HG03159 (cell line): ENCODE data around the gene LCN12.

Experiments used
- ATAC-seq: cut with Tn5 transposase; IDR thresholded peaks from one replicate; pipeline ENCODE4 v1.9.1; 2021; ENCODE audit warnings: mild to moderate bottlenecking, moderate library complexity; ENCODE audit not compliant: unreplicated experiment

LCN12 gene

DNA sequence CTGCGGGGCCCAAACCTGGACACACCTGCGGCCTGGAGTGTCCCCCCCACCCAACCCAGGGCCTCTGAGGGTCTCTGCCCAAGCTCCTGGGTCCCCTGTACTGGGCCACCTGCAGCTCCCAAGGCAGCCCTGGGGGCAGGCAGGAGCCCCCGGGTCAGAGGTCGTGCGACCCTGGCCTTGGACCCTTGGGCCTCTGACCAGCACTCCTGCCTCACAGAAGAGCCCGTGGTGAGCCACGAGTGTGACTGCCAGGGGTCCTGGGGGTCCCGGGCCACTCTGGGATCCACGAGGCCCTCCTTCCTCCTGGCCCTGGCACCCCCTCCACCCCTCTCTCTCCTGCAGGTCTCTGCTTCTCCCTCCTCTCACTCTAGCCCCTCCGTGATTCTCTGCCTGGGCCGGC, 20.3 kb downstream of the LCN12 start:
- ATAC-seq, result no peak

DNA sequence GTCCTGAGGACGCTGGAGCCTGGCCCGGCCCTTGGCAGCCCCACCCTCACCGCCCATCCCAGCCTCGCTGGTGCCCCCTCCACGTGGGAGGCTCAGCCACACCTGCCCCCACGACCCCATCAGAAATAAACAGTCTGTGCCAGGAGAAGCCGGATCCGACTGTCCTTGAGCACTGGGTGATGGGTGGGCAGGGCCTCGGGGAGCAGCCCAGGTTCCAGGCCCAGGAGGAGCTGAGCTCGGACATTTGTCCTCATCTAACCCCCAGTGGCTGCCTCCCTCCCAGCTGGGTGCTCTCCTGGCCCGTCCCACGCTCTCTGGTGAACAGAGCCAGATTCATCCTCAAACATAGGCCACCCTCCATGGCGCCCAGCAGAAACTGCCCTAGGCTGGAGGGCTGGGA, 20.7 kb downstream of the LCN12 start:
- no peak for ATAC-seq

- ATAC-seq, result no peak
These were observed 21.8 kb downstream of the LCN12 start for GRCh38 chr9:136973618-136974617.

- no peak for ATAC-seq
These were observed 22.9 kb downstream of the LCN12 start for GRCh38 chr9:136974817-136975535.

GRCh38 chr9:136975644-136976043, 23.6 kb downstream of the LCN12 start:
- ATAC-seq, result no peak

- no peak for ATAC-seq
These were observed 25.1 kb downstream of the LCN12 start, which contains the start of gene PTGDS for GRCh38 chr9:136977223-136977622. PTGDS (plus strand) TSS chr9:136977504; CDS start chr9:136977579, 75 bp downstream.

DNA sequence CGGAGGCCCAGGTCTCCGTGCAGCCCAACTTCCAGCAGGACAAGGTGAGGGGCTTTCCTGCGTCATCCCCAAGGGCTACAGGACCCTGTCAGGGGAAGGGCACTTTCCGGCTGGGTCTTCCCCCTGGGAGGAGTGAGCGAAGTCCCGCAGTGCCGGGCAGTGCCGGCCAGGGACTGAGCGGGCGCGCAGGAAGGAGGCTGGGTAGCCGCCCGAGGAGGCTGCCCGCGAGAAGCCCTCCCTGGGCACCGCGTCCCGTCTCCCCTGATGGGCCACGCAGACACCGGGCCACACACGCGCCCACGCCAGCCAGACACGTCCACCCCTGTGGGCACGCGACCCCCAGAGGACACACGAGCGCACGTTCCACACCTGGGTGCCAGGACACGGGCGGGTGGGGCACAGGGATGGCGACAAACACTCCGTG, 25.6 kb downstream of the LCN12 start:
- no peak for ATAC-seq

GRCh38 chr9:136978073-136978864, 26.2 kb downstream of the LCN12 start:
- no peak for ATAC-seq

DNA sequence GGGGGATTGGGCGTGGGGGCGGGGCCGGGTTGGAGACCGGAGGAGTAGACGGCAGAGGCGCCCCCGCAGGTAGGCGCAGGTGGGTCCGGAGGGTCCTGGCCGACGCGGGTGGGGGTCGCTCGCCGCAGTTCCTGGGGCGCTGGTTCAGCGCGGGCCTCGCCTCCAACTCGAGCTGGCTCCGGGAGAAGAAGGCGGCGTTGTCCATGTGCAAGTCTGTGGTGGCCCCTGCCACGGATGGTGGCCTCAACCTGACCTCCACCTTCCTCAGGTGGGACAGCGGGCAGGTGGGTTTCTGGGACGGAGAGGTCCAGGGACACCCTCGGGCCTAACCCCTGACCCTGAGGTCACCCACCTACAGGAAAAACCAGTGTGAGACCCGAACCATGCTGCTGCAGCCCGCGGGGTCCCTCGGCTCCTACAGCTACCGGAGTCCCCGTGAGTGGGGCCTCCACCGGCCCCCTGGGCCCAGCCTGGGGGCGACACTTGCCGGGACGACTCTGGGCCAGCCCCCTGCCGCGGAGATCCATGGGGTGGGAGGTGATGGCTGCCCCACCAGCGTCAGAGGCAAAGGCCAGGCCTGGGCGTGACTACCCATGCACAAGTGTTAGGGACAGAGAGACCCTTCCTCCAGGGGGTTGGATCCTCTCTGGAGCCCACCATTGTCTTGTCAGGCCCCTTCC, 26.9 kb downstream of the LCN12 start:
- ATAC-seq, result no peak

DNA sequence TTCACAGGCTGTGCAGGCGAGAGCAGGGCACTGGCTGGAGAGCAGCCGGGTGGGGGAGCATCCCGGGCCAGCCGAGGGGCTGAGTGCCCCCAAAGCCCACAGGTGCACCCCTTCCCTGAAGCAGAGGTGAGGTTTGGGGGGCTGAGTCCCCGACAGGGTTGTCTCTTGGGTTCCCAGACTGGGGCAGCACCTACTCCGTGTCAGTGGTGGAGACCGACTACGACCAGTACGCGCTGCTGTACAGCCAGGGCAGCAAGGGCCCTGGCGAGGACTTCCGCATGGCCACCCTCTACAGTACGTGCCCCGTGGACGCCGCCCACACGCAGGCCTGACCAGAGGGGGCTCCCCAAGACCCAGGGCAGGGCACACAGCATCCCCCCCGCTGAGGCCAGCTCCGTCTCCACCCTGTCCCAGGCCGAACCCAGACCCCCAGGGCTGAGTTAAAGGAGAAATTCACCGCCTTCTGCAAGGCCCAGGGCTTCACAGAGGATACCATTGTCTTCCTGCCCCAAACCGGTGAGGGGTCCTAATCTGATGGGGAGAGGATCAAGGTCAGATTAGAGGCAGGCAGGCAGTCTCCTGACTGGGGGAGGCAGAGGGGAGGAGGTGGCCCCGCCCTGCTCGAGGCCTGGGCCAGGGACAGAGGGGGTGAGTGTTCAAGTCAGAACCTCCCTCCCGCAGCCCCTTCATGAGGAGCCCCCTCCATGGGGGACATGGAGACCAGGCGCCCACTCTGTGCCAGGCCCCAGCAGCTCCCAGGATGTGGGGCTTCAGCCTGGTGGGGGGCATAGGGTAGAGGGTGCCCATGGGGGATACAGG, 27.9 kb downstream of the LCN12 start:
- no peak for ATAC-seq

DNA sequence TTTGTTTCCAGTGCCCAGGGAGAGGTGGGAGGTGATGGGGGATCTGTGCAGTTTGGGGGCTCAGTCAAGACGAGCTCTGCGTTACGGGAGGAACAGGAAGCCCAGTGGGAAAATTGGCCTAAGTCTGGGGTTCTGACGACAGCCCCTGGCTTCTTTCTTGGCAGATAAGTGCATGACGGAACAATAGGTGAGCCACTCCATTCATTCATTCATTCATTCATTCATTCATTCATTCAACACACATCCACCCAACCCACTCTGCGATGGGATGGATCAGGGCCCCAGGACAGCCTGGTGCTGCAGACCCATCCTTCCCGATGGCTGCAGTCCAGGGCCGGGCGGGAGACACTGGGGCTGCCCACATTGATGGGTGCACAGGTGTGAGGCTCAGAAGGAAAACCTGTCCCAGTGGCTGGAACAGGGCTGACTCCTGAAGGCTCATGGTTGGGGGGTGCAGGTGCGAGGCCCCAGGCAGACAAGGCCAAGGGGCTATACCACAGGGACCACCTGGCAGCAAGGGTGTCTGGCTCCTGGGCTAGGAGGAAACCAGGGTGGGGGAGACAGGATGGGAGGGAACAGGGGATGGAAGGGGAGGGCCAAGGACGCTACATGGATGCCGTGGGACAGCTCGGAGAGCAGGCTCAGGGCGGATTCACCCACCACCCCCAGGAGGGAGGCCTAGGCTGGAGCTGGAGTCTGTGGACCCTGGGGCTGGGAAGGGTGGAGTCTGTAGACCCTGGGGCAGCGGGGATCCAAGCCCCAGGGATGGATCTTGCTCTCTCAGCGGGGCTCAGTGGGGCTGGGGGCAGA, 28.8 kb downstream of the LCN12 start:
- ATAC-seq, result no peak

GRCh38 chr9:136981588-136982231, 29.6 kb downstream of the LCN12 start:
- ATAC-seq, result no peak

DNA sequence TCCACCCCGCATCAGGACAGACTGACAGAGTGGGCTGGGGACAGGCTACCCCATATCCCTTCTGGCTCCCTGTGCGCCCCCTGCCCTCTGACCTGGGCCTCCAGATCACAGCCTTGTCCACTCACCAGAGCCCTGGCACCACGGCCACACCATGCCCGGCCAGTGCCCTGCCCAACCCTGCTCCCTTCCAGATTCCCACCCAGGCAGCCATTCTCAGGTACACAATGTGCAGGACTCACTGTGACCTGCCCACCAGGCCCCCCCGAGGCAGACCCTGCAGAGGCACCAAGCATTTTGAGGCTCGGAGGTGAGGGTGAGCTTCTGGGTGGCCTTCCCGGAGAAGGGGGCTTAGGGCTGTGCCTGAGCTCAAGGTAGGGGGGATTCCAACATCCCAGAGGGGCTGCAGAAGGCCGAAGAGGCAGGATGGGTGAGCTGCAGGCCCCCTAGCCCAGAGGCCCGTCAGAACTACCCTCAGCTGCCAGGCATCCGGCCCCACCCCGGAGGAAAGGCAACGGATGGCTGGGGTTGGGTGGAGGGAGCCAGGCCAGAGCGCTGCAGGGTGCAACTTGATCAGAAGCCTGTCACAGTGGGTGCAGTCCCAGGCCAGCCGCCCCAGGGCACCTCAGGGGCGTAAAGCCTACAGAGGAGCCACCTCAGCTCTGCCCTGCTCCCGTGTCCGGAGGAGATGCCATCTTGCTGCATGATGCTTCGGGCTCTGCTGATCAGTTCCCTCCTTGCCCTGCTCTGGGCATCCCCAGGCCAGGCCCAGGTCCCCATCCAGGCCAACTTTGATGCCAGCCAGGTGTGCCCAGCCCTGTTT, 30.4 kb downstream of the LCN12 start, which contains the start of gene LCNL1:
Gene LCNL1, plus strand, starts transcription at position 762 of the 820 bp plus-strand sequence. CDS start 594 bp downstream, outside the sequence.
- ATAC-seq, result no peak

- ATAC-seq, result no peak
These were observed 31.1 kb downstream of the LCN12 start for GRCh38 chr9:136983167-136983566.

DNA sequence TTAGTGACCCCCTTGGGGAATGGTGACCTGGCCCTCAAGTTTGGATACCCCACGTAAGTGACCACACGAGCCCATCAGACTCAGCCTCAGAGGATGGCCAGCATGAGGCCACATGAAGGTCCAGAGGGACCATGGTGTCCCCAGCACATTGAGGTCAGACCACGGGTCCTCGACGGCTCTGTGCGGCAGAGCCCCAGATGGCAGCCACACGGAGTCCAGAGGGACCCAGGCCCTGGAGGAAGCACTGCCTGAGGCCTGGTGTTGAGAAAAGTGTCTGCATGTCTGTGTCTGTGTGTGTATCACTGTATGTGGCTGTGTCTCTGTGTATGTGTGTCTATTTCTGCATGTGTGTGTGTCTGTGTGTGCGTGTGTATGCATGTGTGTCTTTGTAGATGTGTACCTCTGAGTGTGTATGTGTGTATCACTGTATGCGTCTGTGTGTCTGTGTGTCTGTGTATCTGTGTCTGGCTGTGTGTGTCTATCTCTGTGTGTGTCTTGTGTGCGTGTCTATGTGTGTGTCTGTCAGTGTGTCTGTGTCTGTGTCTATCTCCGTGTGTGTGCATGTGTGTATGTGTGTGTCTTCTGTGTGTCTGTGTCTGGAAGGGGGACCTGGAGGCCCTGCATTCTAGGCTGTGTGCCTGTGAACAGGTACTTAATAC, 31.7 kb downstream of the LCN12 start:
- ATAC-seq, result no peak

GRCh38 chr9:136984464-136985026, 32.5 kb downstream of the LCN12 start:
- ATAC-seq, result no peak
